ENCODE measurements around the gene IAPP.
"Not testable (repeated sequence)": the region's sequence is repeated elsewhere in the genome, so short reads cannot be mapped to it uniquely, and the experiment has no call there.

Gene IAPP

DNA sequence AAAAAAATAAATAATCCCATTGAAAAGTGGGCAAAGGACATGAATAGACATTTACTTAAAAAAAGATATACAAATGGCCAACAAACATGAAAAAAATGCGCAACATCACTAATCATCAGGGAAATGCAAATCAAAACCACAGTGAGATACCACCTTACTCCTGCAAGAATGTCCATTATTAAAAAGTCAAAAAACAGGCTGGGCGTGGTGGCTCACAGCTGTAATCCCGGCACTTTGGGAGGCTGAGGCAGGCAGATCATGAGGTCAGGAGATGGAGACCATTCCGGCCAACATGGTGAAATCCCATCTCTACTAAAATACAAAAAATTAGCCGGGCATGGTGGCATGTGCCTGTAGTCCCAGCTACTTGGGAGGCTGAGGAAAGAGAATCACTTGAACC is 8.6 kb downstream of the IAPP start:
- not testable (repeated sequence) for DNase-seq

GRCh38 chr12:21384261-21384660 is 11.6 kb downstream of the IAPP start:
- no peak for DNase-seq

DNA sequence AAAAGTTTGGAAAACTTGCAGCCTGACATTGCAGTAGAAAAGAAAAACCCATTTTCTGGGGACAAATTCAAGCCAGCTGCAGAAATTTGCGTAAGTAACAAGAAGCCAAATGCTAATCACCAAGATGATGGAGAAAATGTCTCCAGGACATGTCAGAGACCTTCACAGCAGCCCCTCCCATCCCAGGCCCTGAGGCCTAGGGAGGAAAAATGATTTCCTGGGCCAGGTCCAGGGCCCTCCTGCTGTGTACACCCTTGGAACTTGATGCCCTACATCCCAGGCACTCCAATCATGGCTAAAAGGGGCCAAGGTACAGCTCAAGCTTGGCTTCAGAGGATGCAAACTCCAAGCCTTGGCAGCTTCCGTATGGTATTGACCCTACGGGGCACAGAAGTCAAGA is 14.5 kb downstream of the IAPP start:
- DNase-seq = no peak

- no peak for DNase-seq
Observed at GRCh38 chr12:21392384-21392783, 19.7 kb downstream of the IAPP start.

DNA sequence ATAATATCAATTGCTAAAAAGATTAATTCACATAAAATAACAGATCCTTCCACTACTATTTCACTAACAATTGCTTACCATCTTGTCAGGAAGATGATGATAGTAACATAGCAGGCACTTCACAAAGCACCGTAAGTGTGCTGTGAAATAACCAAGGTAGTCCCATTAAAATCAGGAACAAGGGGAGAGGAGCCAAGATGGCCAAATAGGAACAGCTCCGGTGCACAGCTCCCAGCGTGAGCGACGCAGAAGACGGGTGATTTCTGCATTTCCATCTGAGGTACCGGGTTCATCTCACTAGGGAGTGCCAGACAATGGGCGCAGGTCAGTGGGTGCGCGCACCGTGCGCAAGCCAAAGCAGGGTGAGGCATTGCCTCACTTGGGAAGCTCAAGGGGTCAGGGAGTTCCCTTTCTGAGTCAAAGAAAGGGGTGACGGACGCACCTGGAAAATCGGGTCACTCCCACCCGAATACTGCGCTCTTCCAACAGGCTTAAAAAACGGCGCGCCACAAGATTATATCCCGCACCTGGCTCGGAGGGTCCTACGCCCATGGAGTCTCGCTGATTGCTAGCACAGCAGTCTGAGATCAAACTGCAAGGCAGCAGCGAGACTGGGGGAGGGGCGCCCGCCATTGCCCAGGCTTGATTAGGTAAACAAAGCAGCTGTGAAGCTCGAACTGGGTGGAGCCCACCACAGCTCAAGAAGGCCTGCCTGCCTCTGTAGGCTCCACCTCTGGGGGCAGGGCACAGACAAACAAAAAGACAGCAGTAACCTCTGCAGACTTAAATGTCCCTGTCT is 22.3 kb downstream of the IAPP start:
- DNase-seq = not testable (repeated sequence)

DNA sequence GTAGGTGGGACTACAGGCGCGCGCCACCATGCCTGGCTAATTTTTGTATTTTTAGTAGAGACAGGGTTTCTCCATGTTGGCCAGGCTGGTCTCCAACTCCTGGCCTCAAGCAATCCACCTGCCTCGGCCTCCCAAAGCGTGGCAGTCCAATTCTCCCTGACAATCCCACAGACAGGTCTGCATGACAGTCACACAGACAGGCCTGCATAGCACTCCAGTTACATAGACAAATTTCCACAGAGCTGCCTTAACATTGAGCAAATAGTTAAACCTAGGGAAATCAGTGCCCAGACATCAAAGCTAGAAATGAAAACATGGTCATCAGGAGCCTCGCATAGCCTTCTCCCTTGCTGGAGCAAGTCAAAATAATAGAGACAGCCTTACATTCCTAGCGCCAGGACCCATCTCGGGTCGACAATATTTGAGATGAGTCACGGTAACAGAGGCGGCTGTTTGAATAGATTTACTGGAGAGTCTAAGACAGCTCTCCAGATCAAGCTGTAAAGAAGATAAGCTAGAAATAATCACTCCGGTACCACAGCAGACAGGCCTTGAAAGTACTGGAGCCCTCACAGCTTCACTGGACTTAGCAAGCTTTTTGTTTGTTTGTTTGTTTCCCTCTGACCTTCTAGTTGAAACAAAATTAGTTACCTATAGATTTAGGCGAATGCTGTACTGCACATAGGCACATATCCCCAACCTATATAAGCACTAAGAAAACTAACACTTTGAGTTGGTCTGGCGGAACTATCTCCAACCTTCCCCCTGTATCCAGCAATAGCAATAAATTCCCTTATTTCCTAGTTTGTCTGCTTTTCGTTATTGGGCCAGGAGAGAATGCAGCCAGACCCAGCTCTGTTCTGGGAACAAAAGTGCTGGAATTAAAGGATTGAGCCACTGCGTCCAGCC is 40.9 kb downstream of the IAPP start:
- no peak for DNase-seq

- DNase-seq = no peak
Observed at GRCh38 chr12:21416511-21417121, 43.9 kb downstream of the IAPP start.

GRCh38 chr12:21418398-21418797 is 45.7 kb downstream of the IAPP start:
- DNase-seq = not testable (repeated sequence)

DNA sequence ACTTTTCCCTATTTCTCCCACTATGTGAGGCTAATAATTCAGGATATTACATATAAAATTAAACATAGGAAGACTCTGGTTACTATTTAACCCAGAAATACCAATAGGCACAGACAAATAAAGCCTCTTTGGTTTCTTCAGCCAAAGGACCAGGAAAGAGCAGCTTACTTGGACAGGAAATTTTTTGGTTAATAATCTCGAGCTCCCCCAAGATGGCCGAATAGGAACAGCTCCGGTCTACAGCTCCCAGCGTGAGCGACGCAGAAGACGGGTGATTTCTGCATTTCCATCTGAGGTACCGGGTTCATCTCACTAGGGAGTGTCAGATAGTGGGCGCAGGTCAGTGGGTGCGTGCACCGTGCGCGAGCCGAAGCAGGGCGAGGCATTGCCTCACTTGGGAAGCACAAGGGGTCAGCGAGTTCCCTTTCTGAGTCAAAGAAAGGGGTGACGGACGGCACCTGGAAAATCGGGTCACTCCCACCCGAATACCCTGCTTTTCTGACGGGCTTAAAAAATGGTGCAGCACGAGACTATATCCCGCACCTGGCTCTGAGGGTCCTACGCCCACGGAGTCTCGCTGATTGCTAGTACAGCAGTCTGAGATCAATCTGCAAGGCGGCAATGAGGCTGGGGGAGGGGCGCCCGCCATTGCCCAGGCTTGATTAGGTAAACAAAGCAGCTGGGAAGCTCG is 46.5 kb downstream of the IAPP start:
- not testable (repeated sequence) for DNase-seq

DNA sequence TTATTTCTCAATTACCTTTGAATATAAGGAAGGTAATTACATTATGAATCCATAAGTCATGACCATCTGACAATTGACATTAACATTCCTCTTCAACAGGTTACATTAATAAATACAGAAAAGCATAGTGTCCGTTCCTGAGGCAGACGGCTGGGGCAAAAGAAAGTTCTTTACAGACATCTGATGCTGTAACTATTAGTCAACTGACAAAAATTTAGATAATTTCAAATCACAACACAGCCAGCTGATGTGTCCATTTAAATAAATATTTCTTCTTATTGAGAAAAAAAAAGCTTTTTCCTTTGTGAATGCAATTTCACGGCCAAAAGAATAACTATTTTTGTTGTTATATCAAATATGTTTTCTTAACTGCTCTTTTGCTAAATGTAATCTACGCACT is 55.5 kb downstream of the IAPP start:
- DNase-seq = no peak

Data from activated CD4-positive, alpha-beta T cell treated with anti-CD3 and anti-CD28 coated beads, Interleukin-10, Interleukin-2, amounts not matched to agents 100 ng/mL and 50 ng/mL, durations not matched to agents 16 hours and 8 hours (primary cell).